ENCODE measurements around the gene THSD7A. TPM values are rescaled to one million over a fixed set of nuclear protein-coding genes. Genes with fewer than 3 reads are reported as not detected.

THSD7A gene
- total RNA-seq, 1 experiment from 2014 or later = 0.68 TPM

DNA sequence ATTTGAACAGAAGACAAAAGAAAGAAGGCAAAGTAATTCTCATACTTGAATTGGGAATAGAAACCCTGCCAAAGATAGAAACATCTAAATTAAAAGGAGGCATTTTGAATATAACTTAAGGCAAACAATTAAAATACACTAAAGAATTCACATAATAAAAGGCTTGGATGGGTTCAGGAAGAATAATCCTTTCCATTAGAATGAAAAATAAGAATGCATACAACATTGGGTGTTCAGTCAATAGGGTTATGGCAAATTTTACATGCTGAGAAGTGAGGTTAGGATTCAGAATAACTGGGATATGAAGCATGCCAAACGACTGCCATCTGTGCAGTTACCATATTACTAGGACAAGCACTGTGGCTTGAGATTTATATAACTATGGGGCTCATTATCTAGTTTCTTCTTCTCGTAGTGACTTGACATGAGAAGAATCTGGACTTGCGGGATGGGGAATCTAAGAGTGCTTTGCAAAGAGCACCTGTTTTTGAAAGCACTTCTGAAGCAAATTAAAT is 326.5 kb downstream of the THSD7A start:
- no peak overlapping the region for H3K4me3 Mint-ChIP-seq
- H3K9me3 Mint-ChIP-seq = peaks cover 32% of the 10 kb centered on the region
- H3K4me1 Mint-ChIP-seq = peaks cover 38% of the 10 kb centered on the region
- peaks cover 32% of the 10 kb centered on the region for H3K36me3 Mint-ChIP-seq
- no peak overlapping the region for H3K27ac Mint-ChIP-seq
- peaks cover 13% of the 10 kb centered on the region for H3K27me3 Mint-ChIP-seq (ENCODE audit: low read depth)
- ATAC-seq = no peak
- TF ChIP-seq NR2C2 (CRISPR knock-in tag; IDR thresholded peaks at IDR 0.05) = no peak
- no peak for TF ChIP-seq RORB (CRISPR knock-in tag; IDR thresholded peaks at IDR 0.05)
- TF ChIP-seq, protein P1, sequence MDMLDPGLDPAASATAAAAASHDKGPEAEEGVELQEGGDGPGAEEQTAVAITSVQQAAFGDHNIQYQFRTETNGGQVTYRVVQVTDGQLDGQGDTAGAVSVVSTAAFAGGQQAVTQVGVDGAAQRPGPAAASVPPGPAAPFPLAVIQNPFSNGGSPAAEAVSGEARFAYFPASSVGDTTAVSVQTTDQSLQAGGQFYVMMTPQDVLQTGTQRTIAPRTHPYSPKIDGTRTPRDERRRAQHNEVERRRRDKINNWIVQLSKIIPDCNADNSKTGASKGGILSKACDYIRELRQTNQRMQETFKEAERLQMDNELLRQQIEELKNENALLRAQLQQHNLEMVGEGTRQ (CRISPR knock-in tag; IDR thresholded peaks at IDR 0.05) = no peak
- TF ChIP-seq SOX15 (CRISPR knock-in tag; IDR thresholded peaks at IDR 0.05) = no peak
- TF ChIP-seq, protein P2, sequence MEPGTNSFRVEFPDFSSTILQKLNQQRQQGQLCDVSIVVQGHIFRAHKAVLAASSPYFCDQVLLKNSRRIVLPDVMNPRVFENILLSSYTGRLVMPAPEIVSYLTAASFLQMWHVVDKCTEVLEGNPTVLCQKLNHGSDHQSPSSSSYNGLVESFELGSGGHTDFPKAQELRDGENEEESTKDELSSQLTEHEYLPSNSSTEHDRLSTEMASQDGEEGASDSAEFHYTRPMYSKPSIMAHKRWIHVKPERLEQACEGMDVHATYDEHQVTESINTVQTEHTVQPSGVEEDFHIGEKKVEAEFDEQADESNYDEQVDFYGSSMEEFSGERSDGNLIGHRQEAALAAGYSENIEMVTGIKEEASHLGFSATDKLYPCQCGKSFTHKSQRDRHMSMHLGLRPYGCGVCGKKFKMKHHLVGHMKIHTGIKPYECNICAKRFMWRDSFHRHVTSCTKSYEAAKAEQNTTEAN (CRISPR knock-in tag; IDR thresholded peaks at IDR 0.05) = no peak
- TF ChIP-seq, protein P3, sequence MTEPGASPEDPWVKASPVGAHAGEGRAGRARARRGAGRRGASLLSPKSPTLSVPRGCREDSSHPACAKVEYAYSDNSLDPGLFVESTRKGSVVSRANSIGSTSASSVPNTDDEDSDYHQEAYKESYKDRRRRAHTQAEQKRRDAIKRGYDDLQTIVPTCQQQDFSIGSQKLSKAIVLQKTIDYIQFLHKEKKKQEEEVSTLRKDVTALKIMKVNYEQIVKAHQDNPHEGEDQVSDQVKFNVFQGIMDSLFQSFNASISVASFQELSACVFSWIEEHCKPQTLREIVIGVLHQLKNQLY (CRISPR knock-in tag; IDR thresholded peaks at IDR 0.05) = no peak
- ChIA-PET POLR2A (no interaction called here), CTCF (no interaction called here)
- no peak for DNase-seq (ENCODE audit: low spot score)

DNA sequence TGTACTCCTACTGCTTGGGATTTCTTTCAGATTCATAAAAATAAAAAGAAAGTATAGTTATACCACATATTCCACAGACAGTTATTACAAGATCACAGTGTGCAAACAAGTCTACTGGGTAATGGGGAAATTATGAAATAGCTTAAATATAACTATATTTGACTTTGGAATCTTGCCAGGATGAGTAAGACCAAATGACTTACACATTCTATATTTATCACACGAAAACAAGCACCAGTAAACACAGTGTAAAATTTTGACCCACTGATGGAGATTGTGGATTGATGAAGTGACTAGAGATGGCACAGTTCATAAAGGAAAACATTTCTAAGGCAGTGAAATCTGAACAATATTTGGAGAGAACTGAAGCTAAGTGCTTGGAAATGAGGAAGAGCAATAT is 339.7 kb downstream of the THSD7A start:
- H3K4me3 Mint-ChIP-seq = no peak overlapping the region
- TF ChIP-seq JAZF1 (CRISPR knock-in tag; IDR thresholded peaks at IDR 0.05) = no peak
- TF ChIP-seq IRF2 (CRISPR knock-in tag; IDR thresholded peaks at IDR 0.05; ENCODE audit: borderline replicate concordance, low read depth) = no peak
- H3K36me3 Mint-ChIP-seq = peaks cover 9% of the 10 kb centered on the region
- DNase-seq (ENCODE audit: low spot score) (no peak), ATAC-seq (no peak)
- POLR2A ChIA-PET = no interaction called here
- CTCF ChIA-PET = no interaction called here
- H3K27ac Mint-ChIP-seq = no peak overlapping the region
- H3K9me3 Mint-ChIP-seq = peaks cover 13% of the 10 kb centered on the region
- H3K27me3 Mint-ChIP-seq (ENCODE audit: low read depth) = peaks cover 8% of the 10 kb centered on the region
- H3K4me1 Mint-ChIP-seq = peaks cover 35% of the 10 kb centered on the region

DNA sequence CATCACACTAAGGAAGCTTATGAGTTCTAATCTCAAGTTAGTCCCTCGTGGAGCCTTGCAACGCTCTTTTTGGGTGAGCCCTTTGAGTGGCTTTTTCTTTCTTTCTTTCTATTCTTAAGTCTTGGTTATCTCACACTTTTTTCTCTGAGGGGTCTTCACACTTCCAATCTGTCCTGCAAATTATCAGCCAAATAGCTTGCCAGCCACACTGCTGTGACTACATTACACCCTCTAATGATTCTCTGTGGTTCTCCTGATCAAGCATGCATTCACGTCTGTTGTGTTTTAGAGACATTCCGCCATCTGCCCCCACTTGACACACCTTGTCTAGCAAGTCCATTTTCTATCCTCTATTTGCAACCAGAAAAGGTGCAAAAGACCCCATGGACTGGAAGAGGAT is 340.2 kb downstream of the THSD7A start:
- ATAC-seq (no peak), DNase-seq (ENCODE audit: low spot score) (no peak)
- H3K27ac Mint-ChIP-seq = no peak overlapping the region
- peaks cover 35% of the 10 kb centered on the region for H3K4me1 Mint-ChIP-seq
- H3K27me3 Mint-ChIP-seq (ENCODE audit: low read depth) = peaks cover 8% of the 10 kb centered on the region
- H3K4me3 Mint-ChIP-seq = no peak overlapping the region
- peaks cover 14% of the 10 kb centered on the region for H3K36me3 Mint-ChIP-seq
- TF ChIP-seq KAT7 (CRISPR knock-in tag; IDR thresholded peaks at IDR 0.05; ENCODE audit: borderline replicate concordance) = no peak
- no peak for TF ChIP-seq FOXJ3 (CRISPR knock-in tag; IDR thresholded peaks at IDR 0.05; ENCODE audit: borderline replicate concordance)
- TF ChIP-seq, protein P4, sequence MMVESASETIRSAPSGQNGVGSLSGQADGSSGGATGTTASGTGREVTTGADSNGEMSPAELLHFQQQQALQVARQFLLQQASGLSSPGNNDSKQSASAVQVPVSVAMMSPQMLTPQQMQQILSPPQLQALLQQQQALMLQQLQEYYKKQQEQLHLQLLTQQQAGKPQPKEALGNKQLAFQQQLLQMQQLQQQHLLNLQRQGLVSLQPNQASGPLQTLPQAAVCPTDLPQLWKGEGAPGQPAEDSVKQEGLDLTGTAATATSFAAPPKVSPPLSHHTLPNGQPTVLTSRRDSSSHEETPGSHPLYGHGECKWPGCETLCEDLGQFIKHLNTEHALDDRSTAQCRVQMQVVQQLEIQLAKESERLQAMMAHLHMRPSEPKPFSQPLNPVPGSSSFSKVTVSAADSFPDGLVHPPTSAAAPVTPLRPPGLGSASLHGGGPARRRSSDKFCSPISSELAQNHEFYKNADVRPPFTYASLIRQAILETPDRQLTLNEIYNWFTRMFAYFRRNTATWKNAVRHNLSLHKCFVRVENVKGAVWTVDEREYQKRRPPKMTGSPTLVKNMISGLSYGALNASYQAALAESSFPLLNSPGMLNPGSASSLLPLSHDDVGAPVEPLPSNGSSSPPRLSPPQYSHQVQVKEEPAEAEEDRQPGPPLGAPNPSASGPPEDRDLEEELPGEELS (CRISPR knock-in tag; IDR thresholded peaks at IDR 0.05) = no peak
- no peak for TF ChIP-seq ZNF396 (CRISPR knock-in tag; IDR thresholded peaks at IDR 0.05; ENCODE audit: borderline replicate concordance)
- TF ChIP-seq NR1H2 (CRISPR knock-in tag; IDR thresholded peaks at IDR 0.05) = no peak
- POLR2A ChIA-PET = no interaction called here
- peaks cover 15% of the 10 kb centered on the region for H3K9me3 Mint-ChIP-seq
- CTCF ChIA-PET = no interaction called here

DNA sequence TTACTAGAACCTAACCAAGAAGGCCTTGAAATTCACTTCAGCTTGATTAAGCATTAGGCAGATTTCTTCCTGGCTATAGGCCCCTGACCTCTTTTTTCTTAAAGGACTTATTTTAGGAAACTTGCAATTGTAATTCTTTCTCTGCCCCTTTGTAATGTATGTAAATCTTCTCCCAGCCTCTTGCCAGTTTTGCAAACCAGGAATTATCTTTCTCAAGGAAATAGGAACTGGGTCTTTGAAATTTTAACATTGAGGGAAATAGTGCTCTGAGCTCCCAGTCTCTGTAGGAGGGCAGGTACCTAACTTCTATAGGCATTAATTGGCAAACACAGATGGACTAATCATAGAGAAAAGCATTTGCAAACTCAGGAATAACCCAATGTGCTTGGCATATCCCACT is 342.7 kb downstream of the THSD7A start:
- no peak for TF ChIP-seq EMX1 (CRISPR knock-in tag; IDR thresholded peaks at IDR 0.05)
- ChIA-PET CTCF (no interaction called here), POLR2A (no interaction called here)
- Mint-ChIP-seq H3K4me3 (no peak overlapping the region), H3K4me1 (peaks cover 35% of the 10 kb centered on the region), H3K27ac (0 out of 2 replicates have a peak overlapping the region, but pooled peaks have one; percentile 35), H3K9me3 (peaks cover 11% of the 10 kb centered on the region), H3K36me3 (peaks cover 14% of the 10 kb centered on the region), H3K27me3 (ENCODE audit: low read depth) (peaks cover 8% of the 10 kb centered on the region)
- ATAC-seq (peak; percentile 82), DNase-seq (ENCODE audit: low spot score) (no peak)
